ENCODE results near the gene TTC28. TPM values are rescaled to one million over a fixed set of nuclear protein-coding genes. Genes with fewer than 3 reads are reported as not detected.

TTC28 gene
- total RNA-seq, 1 donor from 2014 or later = 65.4 TPM

- Mint-ChIP-seq H3K36me3 (ENCODE audit: low read depth) (no peaks in the 10 kb centered on the region), H3K4me3 (no peak overlapping the region), H3K27ac (ENCODE audit: unreplicated experiment) (no peak overlapping the region), H3K27me3 (ENCODE audit: low read depth) (no peaks in the 10 kb centered on the region), H3K4me1 (peaks cover 10% of the 10 kb centered on the region), H3K9me3 (no peaks in the 10 kb centered on the region)
- TF ChIP-seq CTCF (conservative IDR thresholded peaks at IDR 0.05) = no peak
- DNase-seq (ENCODE audit: low read depth, low spot score) = no peak
Measured at GRCh38 chr22:28008056-28008455, 671.6 kb downstream of the TTC28 start.

DNA sequence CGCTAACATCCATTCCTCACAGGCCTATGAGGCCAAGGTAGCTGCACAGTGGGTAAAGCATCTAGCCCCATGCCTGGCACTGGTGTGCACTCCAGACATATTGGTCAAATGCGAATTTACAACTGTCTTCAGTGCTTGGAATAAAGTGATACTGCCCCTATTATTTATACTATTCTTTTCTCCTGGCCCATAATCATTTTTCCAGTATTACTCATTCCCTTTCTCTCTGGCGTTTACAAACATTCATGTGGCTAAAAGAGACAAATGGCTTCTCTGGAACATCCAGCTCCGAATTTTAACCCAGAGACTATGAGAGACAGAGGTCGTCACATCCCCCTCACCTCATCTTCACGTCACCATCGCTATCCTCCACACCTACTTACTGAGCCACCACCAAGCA lies 673.4 kb downstream of the TTC28 start:
- Mint-ChIP-seq H3K9me3 (no peaks in the 10 kb centered on the region), H3K36me3 (ENCODE audit: low read depth) (no peaks in the 10 kb centered on the region), H3K4me1 (peaks cover 6% of the 10 kb centered on the region), H3K27me3 (ENCODE audit: low read depth) (no peaks in the 10 kb centered on the region), H3K27ac (ENCODE audit: unreplicated experiment) (no peak overlapping the region), H3K4me3 (no peak overlapping the region)
- no peak for DNase-seq (ENCODE audit: low read depth, low spot score)
- TF ChIP-seq CTCF (conservative IDR thresholded peaks at IDR 0.05) = no peak

- peaks cover 6% of the 10 kb centered on the region for H3K4me1 Mint-ChIP-seq
- no peak for TF ChIP-seq CTCF (conservative IDR thresholded peaks at IDR 0.05)
- no peak overlapping the region for H3K27ac Mint-ChIP-seq (ENCODE audit: unreplicated experiment)
- H3K4me3 Mint-ChIP-seq = no peak overlapping the region
- H3K27me3 Mint-ChIP-seq (ENCODE audit: low read depth) = no peaks in the 10 kb centered on the region
- DNase-seq (ENCODE audit: low read depth, low spot score) = no peak
- H3K36me3 Mint-ChIP-seq (ENCODE audit: low read depth) = no peaks in the 10 kb centered on the region
- no peaks in the 10 kb centered on the region for H3K9me3 Mint-ChIP-seq
Measured at GRCh38 chr22:28005513-28005912, 674.1 kb downstream of the TTC28 start.

- Mint-ChIP-seq H3K4me3 (peak overlapping the region; percentile 26), H3K4me1 (peaks cover 1% of the 10 kb centered on the region), H3K27ac (ENCODE audit: unreplicated experiment) (no peak overlapping the region), H3K27me3 (ENCODE audit: low read depth) (no peaks in the 10 kb centered on the region), H3K36me3 (ENCODE audit: low read depth) (no peaks in the 10 kb centered on the region), H3K9me3 (no peaks in the 10 kb centered on the region)
- no peak for DNase-seq (ENCODE audit: low read depth, low spot score)
- TF ChIP-seq CTCF (conservative IDR thresholded peaks at IDR 0.05) = no peak
Measured at GRCh38 chr22:28004021-28004420, 675.6 kb downstream of the TTC28 start.

- no peak for TF ChIP-seq CTCF (conservative IDR thresholded peaks at IDR 0.05)
Measured at GRCh38 chr22:28002863-28003565, 676.6 kb downstream of the TTC28 start.

More at GRCh38 chr22:28002863-28003565, 676.6 kb downstream of the TTC28 start:
- DNase-seq (ENCODE audit: low read depth, low spot score) = no peak
- no peaks in the 10 kb centered on the region for H3K36me3 Mint-ChIP-seq (ENCODE audit: low read depth)
- H3K9me3 Mint-ChIP-seq = no peaks in the 10 kb centered on the region
- H3K27ac Mint-ChIP-seq (ENCODE audit: unreplicated experiment) = no peak overlapping the region
- no peak overlapping the region for H3K4me3 Mint-ChIP-seq
- H3K27me3 Mint-ChIP-seq (ENCODE audit: low read depth) = no peaks in the 10 kb centered on the region
- H3K4me1 Mint-ChIP-seq = no peaks in the 10 kb centered on the region
